OCI-LY7 (cell line): ENCODE data around the gene EP400.

Experiments used
- CTCF ChIP-seq: fragments of 200-600 bp; sonication (generic); conservative IDR thresholded peaks from 2 replicates; pipeline ENCODE4 v1.5.1; 2014; ENCODE audit warnings: mild to moderate bottlenecking, antibody characterized with exemption, low read length, moderate library complexity, mixed read lengths
- EZH2phosphoT487 ChIP-seq: fragments of 200-600 bp; sonication (generic); IDR thresholded peaks from 2 replicates; pipeline ENCODE4 v1.6.1; 2018; ENCODE audit warnings: low read depth, borderline replicate concordance, mild to moderate bottlenecking, mixed run types, antibody characterized with exemption, low read length, moderate library complexity, mixed read lengths

- TF ChIP-seq CTCF (no peak), EZH2phosphoT487 (no peak)
These were observed 119.7 kb downstream of the EP400 start for GRCh38 chr12:132069336-132069985.
